ENCODE results near the gene CFI. TPM values are rescaled to one million over a fixed set of nuclear protein-coding genes. Genes with fewer than 3 reads are reported as not detected.

Gene CFI
- total and polyA plus RNA-seq, 9 of the 15 experiments (the other 6 are each of a cell fraction or from before 2014, with no cell fraction given): 0.30 to 8.4 (median 0.95) TPM

GRCh38 chr4:109752525-109752924 is 49.3 kb downstream of the CFI start:
- Histone ChIP-seq H3K9ac (ENCODE audit: insufficient read depth in 1 of 2, low read depth in 2 of 2, low read length in 2 of 2) (no peak overlapping the region), H3K4me2 (ENCODE audit: insufficient read depth, low read length) (no peak overlapping the region), H3K79me2 (ENCODE audit: control insufficient read depth, insufficient read depth, low read length) (no peaks in the 10 kb centered on the region), H3K4me3 (no peak overlapping the region), H4K20me1 (replicated peaks; ENCODE audit: control insufficient read depth, insufficient read depth, low read length) (no peaks in the 10 kb centered on the region), H3K27me3 (ENCODE audit: control insufficient read depth in 2 of 2, insufficient read depth in 2 of 2, low read length in 2 of 2) (no peaks in the 10 kb centered on the region), H2AFZ (ENCODE audit: low read depth, low read length) (no peak overlapping the region), H3K27ac (ENCODE audit: extremely low read depth, low read depth, low read length) (no peak overlapping the region), H3K4me1 (replicated peaks in 1 of 2; ENCODE audit: control insufficient read depth in 2 of 2, insufficient read depth in 2 of 2, low read length in 2 of 2) (peaks cover 0 to 10% of the 10 kb centered on the region in 2 experiments; a peak in 2 of 5 replicates), H3K36me3 (ENCODE audit: control insufficient read depth, insufficient read depth, low read length) (no peaks in the 10 kb centered on the region), H3K9me3 (replicated peaks; ENCODE audit: control insufficient read depth, insufficient read depth, low read depth, low read length) (no peaks in the 10 kb centered on the region), H3K9me1 (ENCODE audit: control insufficient read depth, insufficient read depth, low read length) (no peaks in the 10 kb centered on the region)
- ChIA-PET CTCF (ENCODE audit: low intra/inter-chr PET ratio) (no interaction called here), POLR2A (interaction anchor here (1.3 kb wide), 1 partner anchor 16 kb away, joined by 4 read pairs; no protein-coding TSS in a partner anchor)
- in situ Hi-C loops (cut with MboI) (no loop called here), intact Hi-C loops (cut with micrococcal nuclease) (no loop called here)
- TF ChIP-seq ZNF121 (CRISPR knock-in tag; conservative IDR thresholded peaks at IDR 0.05) (no peak), NFYB (IDR thresholded peaks at IDR 0.05; ENCODE audit: extremely low read depth, insufficient read length) (no peak), FOXA1 (IDR thresholded peaks at IDR 0.05; ENCODE audit: borderline replicate concordance) (no peak), CGGBP1 (CRISPR knock-in tag; IDR thresholded peaks at IDR 0.05) (no peak), PHTF2 (CRISPR knock-in tag; IDR thresholded peaks at IDR 0.05) (no peak), HDGF (IDR thresholded peaks at IDR 0.05) (no peak), SMARCC2 (IDR thresholded peaks at IDR 0.05; ENCODE audit: low read depth) (no peak), HCFC1 (IDR thresholded peaks at IDR 0.05; ENCODE audit: low read depth, low read length) (no peak), SMAD2 (IDR thresholded peaks at IDR 0.05; ENCODE audit: low read depth, low read length) (no peak), RB1 (IDR thresholded peaks at IDR 0.05; ENCODE audit: low read depth) (no peak), ZNF12 (CRISPR knock-in tag; IDR thresholded peaks at IDR 0.05) (no peak), DIDO1 (tag; IDR thresholded peaks at IDR 0.05; ENCODE audit: low read depth) (no peak), HDAC8 (tag; IDR thresholded peaks at IDR 0.05) (no peak), FOXM1 (IDR thresholded peaks at IDR 0.05; ENCODE audit: low read depth) (no peak), FOXM1 (CRISPR knock-in tag; IDR thresholded peaks at IDR 0.05; ENCODE audit: low read depth) (no peak)
- TF ChIP-seq, protein P1, sequence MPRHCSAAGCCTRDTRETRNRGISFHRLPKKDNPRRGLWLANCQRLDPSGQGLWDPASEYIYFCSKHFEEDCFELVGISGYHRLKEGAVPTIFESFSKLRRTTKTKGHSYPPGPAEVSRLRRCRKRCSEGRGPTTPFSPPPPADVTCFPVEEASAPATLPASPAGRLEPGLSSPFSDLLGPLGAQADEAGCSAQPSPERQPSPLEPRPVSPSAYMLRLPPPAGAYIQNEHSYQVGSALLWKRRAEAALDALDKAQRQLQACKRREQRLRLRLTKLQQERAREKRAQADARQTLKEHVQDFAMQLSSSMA (CRISPR knock-in tag; IDR thresholded peaks at IDR 0.05): no peak
- TF ChIP-seq, protein P2, sequence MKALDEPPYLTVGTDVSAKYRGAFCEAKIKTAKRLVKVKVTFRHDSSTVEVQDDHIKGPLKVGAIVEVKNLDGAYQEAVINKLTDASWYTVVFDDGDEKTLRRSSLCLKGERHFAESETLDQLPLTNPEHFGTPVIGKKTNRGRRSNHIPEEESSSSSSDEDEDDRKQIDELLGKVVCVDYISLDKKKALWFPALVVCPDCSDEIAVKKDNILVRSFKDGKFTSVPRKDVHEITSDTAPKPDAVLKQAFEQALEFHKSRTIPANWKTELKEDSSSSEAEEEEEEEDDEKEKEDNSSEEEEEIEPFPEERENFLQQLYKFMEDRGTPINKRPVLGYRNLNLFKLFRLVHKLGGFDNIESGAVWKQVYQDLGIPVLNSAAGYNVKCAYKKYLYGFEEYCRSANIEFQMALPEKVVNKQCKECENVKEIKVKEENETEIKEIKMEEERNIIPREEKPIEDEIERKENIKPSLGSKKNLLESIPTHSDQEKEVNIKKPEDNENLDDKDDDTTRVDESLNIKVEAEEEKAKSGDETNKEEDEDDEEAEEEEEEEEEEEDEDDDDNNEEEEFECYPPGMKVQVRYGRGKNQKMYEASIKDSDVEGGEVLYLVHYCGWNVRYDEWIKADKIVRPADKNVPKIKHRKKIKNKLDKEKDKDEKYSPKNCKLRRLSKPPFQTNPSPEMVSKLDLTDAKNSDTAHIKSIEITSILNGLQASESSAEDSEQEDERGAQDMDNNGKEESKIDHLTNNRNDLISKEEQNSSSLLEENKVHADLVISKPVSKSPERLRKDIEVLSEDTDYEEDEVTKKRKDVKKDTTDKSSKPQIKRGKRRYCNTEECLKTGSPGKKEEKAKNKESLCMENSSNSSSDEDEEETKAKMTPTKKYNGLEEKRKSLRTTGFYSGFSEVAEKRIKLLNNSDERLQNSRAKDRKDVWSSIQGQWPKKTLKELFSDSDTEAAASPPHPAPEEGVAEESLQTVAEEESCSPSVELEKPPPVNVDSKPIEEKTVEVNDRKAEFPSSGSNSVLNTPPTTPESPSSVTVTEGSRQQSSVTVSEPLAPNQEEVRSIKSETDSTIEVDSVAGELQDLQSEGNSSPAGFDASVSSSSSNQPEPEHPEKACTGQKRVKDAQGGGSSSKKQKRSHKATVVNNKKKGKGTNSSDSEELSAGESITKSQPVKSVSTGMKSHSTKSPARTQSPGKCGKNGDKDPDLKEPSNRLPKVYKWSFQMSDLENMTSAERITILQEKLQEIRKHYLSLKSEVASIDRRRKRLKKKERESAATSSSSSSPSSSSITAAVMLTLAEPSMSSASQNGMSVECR (CRISPR knock-in tag; IDR thresholded peaks at IDR 0.05): no peak
- DNase-seq (ENCODE audit: extremely low read depth in 1 of 4, low spot score in 3 of 4) (no peak), ATAC-seq (no peak), FAIRE-seq (no peak)
- no TSS peak for BruUV-seq (replicated peaks)
- 11% methylated on average over 1 of the region's 1 CpG for WGBS (ENCODE audit: insufficient coverage, low coverage, missing lambda C conversion rate)

All from K562 (cell line).